Sigmoid colon (tissue), 4 donors: Measurements from ENCODE around the gene TTC12.

Experiments
- POLR2A ChIP-seq, 2 donors: fragments of 450-650 bp; IDR thresholded peaks; one replicate each; pipeline ENCODE4 v1.6.1; 2016; ENCODE audit warnings: antibody characterized with exemption in 2 of 2, mild to moderate bottlenecking in 2 of 2, moderate library complexity in 2 of 2
- POLR2AphosphoS5 ChIP-seq, 4 donors: sonication (generic); formaldehyde crosslinking; IDR thresholded peaks; one replicate each; pipeline ENCODE4 v1.6.1; 2017; ENCODE audit warnings: antibody characterized with exemption in 4 of 4
- TF ChIP-seq, protein P1 (sequence below), 4 experiments: fragments of 450-650 bp in 3 of 4; fragments of 200-600 bp in 1 of 4; IDR thresholded peaks; one replicate each; pipeline ENCODE4 v1.5.1; 2016 to 2019; ENCODE audit warnings: antibody characterized with exemption in 4 of 4, mild to moderate bottlenecking in 3 of 4, moderate library complexity in 2 of 4

DNA sequence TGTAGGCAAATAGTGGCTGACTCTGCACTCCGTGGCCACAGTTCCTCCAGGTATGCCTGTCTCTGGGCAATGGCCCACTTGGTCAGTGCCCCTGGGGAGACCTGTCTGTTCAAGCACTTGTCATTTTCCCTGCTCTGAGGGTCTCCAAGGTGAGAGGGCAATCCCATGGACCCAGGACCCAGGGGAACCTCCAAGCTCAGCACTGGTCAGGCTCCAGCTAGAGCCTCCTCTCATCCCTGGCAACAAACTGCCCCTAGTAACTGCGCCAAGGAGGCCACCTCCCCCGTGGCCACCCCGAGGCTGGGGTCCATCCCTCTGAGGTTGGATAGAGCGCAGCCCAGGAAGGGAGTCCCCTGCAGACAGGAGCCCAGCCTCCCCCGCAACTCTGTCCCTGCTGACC lies 72.5 kb downstream of the TTC12 start:
- TF ChIP-seq, protein P1, sequence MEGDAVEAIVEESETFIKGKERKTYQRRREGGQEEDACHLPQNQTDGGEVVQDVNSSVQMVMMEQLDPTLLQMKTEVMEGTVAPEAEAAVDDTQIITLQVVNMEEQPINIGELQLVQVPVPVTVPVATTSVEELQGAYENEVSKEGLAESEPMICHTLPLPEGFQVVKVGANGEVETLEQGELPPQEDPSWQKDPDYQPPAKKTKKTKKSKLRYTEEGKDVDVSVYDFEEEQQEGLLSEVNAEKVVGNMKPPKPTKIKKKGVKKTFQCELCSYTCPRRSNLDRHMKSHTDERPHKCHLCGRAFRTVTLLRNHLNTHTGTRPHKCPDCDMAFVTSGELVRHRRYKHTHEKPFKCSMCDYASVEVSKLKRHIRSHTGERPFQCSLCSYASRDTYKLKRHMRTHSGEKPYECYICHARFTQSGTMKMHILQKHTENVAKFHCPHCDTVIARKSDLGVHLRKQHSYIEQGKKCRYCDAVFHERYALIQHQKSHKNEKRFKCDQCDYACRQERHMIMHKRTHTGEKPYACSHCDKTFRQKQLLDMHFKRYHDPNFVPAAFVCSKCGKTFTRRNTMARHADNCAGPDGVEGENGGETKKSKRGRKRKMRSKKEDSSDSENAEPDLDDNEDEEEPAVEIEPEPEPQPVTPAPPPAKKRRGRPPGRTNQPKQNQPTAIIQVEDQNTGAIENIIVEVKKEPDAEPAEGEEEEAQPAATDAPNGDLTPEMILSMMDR (IDR thresholded peaks at IDR 0.05): no peak
- TF ChIP-seq POLR2A (IDR thresholded peaks at IDR 0.05): no peak
- no peak for TF ChIP-seq POLR2AphosphoS5 (IDR thresholded peaks at IDR 0.05)
